Activated CD4-positive, alpha-beta T cell treated with anti-CD3 and anti-CD28 coated beads, Interleukin-2, amount 50 U/mL, for 24 hours (primary cell): ENCODE data around the gene SLC25A29.
"Not testable (repeated sequence)": the region's sequence is repeated elsewhere in the genome, so short reads cannot be mapped to it uniquely, and the experiment has no call there.

Experiments
- DNase-seq, 2 donors: peaks; one replicate each; pipeline ENCODE4 v3.0.0-alpha.2; 2020; ENCODE audit warnings: low read depth in 1 of 2, low spot score in 1 of 2

SLC25A29 gene

GRCh38 chr14:100306101-100306997 lies at the start of gene SLC25A29:
TSS of gene SLC25A29 (minus strand) at chr14:100306444. CDS start at chr14:100306232, 212 bp downstream.
- DNase-seq: peak; percentile 41 to 43

GRCh38 chr14:100350986-100351385 lies 44.7 kb upstream of the SLC25A29 start:
- no peak for DNase-seq

GRCh38 chr14:100350276-100350926 lies 44.2 kb upstream of the SLC25A29 start:
- no peak for DNase-seq

GRCh38 chr14:100348784-100349685 lies 42.8 kb upstream of the SLC25A29 start:
- no peak for DNase-seq

- DNase-seq: no peak
Observed at GRCh38 chr14:100348253-100348729, 42.0 kb upstream of the SLC25A29 start.

GRCh38 chr14:100346306-100347091 lies 40.3 kb upstream of the SLC25A29 start:
- DNase-seq: no peak

- no peak for DNase-seq
Observed at GRCh38 chr14:100345711-100346110, 39.5 kb upstream of the SLC25A29 start.

GRCh38 chr14:100344657-100345056 lies 38.4 kb upstream of the SLC25A29 start:
- DNase-seq: not testable (repeated sequence)

- not testable (repeated sequence) for DNase-seq
Observed at GRCh38 chr14:100342826-100343225, 36.6 kb upstream of the SLC25A29 start.

GRCh38 chr14:100342195-100342594 lies 36.0 kb upstream of the SLC25A29 start:
- DNase-seq: no peak

GRCh38 chr14:100341301-100342031 lies 35.2 kb upstream of the SLC25A29 start:
- peak in 1 of 2 donors; percentile 10 for DNase-seq

GRCh38 chr14:100340423-100340813 lies 34.2 kb upstream of the SLC25A29 start:
- DNase-seq: no peak

- no peak for DNase-seq
Observed at GRCh38 chr14:100339766-100340422, 33.6 kb upstream of the SLC25A29 start.

- DNase-seq: no peak
Observed at GRCh38 chr14:100336618-100337530, 30.6 kb upstream of the SLC25A29 start.

- DNase-seq: no peak
Observed at GRCh38 chr14:100334904-100335303, 28.7 kb upstream of the SLC25A29 start.

- DNase-seq: no peak
Observed at GRCh38 chr14:100333827-100334226, 27.6 kb upstream of the SLC25A29 start.

GRCh38 chr14:100333311-100333710 lies 27.1 kb upstream of the SLC25A29 start:
- no peak for DNase-seq

GRCh38 chr14:100332797-100333196 lies 26.6 kb upstream of the SLC25A29 start:
- no peak for DNase-seq
